Eye (tissue), 1 donor: Measurements from ENCODE around the gene B4GALT5.
"Not testable (repeated sequence)": the region's sequence is repeated elsewhere in the genome, so short reads cannot be mapped to it uniquely, and the experiment has no call there.

Experiments used
- DNase-seq: peaks from one replicate; pipeline ENCODE4 v3.0.0-alpha.2; 2015

The B4GALT5 gene

GRCh38 chr20:49620364-49621240 lies 93.1 kb downstream of the B4GALT5 start:
- DNase-seq: no peak

GRCh38 chr20:49619113-49620048 lies 94.3 kb downstream of the B4GALT5 start:
- DNase-seq: no peak

GRCh38 chr20:49618289-49618688 lies 95.4 kb downstream of the B4GALT5 start:
- no peak for DNase-seq

GRCh38 chr20:49617394-49617793 lies 96.3 kb downstream of the B4GALT5 start:
- DNase-seq: not testable (repeated sequence)

- DNase-seq: no peak
Measured at GRCh38 chr20:49616154-49617007, 97.3 kb downstream of the B4GALT5 start.

- DNase-seq: no peak
Measured at GRCh38 chr20:49615401-49616153, 98.1 kb downstream of the B4GALT5 start.

- DNase-seq: not testable (repeated sequence)
Measured at GRCh38 chr20:49615051-49615400, 98.7 kb downstream of the B4GALT5 start.

GRCh38 chr20:49614338-49615050 lies 99.2 kb downstream of the B4GALT5 start:
- DNase-seq: no peak

GRCh38 chr20:49612127-49612738 lies 101.4 kb downstream of the B4GALT5 start:
- no peak for DNase-seq

- DNase-seq: not testable (repeated sequence)
Measured at GRCh38 chr20:49611539-49612126, 102.0 kb downstream of the B4GALT5 start.

- DNase-seq: peak; percentile 80
Measured at GRCh38 chr20:49610691-49611538, 102.8 kb downstream of the B4GALT5 start.

- DNase-seq: peak; percentile 85
Measured at GRCh38 chr20:49608752-49609670, 104.7 kb downstream of the B4GALT5 start.

- no peak for DNase-seq
Measured at GRCh38 chr20:49607568-49607967, 106.1 kb downstream of the B4GALT5 start.

GRCh38 chr20:49603209-49603627 lies 110.5 kb downstream of the B4GALT5 start:
- DNase-seq: peak; percentile 89

- no peak for DNase-seq
Measured at GRCh38 chr20:49602345-49603208, 111.1 kb downstream of the B4GALT5 start.

- DNase-seq: no peak
Measured at GRCh38 chr20:49601153-49601924, 112.3 kb downstream of the B4GALT5 start.
